HG03064 (cell line): Measurements from ENCODE around the gene TEX14.
"Not testable (repeated sequence)": the region's sequence is repeated elsewhere in the genome, so short reads cannot be mapped to it uniquely, and the experiment has no call there.

Experiments used
- ATAC-seq: cut with Tn5 transposase; IDR thresholded peaks from one replicate; pipeline ENCODE4 v1.9.1; 2021; ENCODE audit warnings: low read depth; ENCODE audit not compliant: unreplicated experiment

The TEX14 gene

GRCh38 chr17:58614859-58615459, 76.9 kb downstream of the TEX14 start:
- no peak for ATAC-seq

GRCh38 chr17:58611331-58611730, 80.5 kb downstream of the TEX14 start:
- ATAC-seq, result no peak

GRCh38 chr17:58606934-58607333, 84.9 kb downstream of the TEX14 start:
- no peak for ATAC-seq

GRCh38 chr17:58605986-58606385, 85.9 kb downstream of the TEX14 start:
- ATAC-seq, result no peak

GRCh38 chr17:58605470-58605869, 86.4 kb downstream of the TEX14 start:
- no peak for ATAC-seq

- no peak for ATAC-seq
Observed at GRCh38 chr17:58601976-58602375, 89.9 kb downstream of the TEX14 start.

- no peak for ATAC-seq
Observed at GRCh38 chr17:58597371-58597770, 94.5 kb downstream of the TEX14 start.

- no peak for ATAC-seq
Observed at GRCh38 chr17:58595194-58595792, 96.6 kb downstream of the TEX14 start.

GRCh38 chr17:58593123-58593522, 98.7 kb downstream of the TEX14 start:
- no peak for ATAC-seq

- no peak for ATAC-seq
Observed at GRCh38 chr17:58591455-58591854, 100.4 kb downstream of the TEX14 start.

GRCh38 chr17:58590377-58590776, 101.5 kb downstream of the TEX14 start:
- ATAC-seq, result no peak

GRCh38 chr17:58587713-58588117, 104.1 kb downstream of the TEX14 start:
- no peak for ATAC-seq

GRCh38 chr17:58586009-58586644, 105.7 kb downstream of the TEX14 start:
- no peak for ATAC-seq

- no peak for ATAC-seq
Observed at GRCh38 chr17:58585554-58585953, 106.3 kb downstream of the TEX14 start.

GRCh38 chr17:58583486-58583885, 108.4 kb downstream of the TEX14 start:
- no peak for ATAC-seq

- ATAC-seq, result not testable (repeated sequence)
Observed at GRCh38 chr17:58582718-58583117, 109.1 kb downstream of the TEX14 start.

GRCh38 chr17:58580671-58581070, 111.2 kb downstream of the TEX14 start:
- no peak for ATAC-seq

GRCh38 chr17:58577696-58578095, 114.1 kb downstream of the TEX14 start:
- no peak for ATAC-seq

- ATAC-seq, result no peak
Observed at GRCh38 chr17:58576679-58577367, 115.0 kb downstream of the TEX14 start.

- ATAC-seq, result no peak
Observed at GRCh38 chr17:58575511-58575910, 116.3 kb downstream of the TEX14 start.

GRCh38 chr17:58574025-58574424, 117.8 kb downstream of the TEX14 start:
- ATAC-seq, result no peak

- no peak for ATAC-seq
Observed at GRCh38 chr17:58572846-58573245, 119.0 kb downstream of the TEX14 start.
